Camera-type eye (tissue), 1 donor: ENCODE data around the gene GIPR. TPM values are rescaled to one million over a fixed set of nuclear protein-coding genes. Genes with fewer than 3 reads are reported as not detected.

ENCODE experiments used
- total RNA-seq: library from RNA; depleted of rRNA; stranded (reverse); fragments of >200 nt; gene quantifications from one replicate; pipeline ENCODE4 v1.2.3, GENCODE V29; 2014

Gene GIPR, protein sequence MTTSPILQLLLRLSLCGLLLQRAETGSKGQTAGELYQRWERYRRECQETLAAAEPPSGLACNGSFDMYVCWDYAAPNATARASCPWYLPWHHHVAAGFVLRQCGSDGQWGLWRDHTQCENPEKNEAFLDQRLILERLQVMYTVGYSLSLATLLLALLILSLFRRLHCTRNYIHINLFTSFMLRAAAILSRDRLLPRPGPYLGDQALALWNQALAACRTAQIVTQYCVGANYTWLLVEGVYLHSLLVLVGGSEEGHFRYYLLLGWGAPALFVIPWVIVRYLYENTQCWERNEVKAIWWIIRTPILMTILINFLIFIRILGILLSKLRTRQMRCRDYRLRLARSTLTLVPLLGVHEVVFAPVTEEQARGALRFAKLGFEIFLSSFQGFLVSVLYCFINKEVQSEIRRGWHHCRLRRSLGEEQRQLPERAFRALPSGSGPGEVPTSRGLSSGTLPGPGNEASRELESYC
- total RNA-seq, result 0.11 TPM

DNA sequence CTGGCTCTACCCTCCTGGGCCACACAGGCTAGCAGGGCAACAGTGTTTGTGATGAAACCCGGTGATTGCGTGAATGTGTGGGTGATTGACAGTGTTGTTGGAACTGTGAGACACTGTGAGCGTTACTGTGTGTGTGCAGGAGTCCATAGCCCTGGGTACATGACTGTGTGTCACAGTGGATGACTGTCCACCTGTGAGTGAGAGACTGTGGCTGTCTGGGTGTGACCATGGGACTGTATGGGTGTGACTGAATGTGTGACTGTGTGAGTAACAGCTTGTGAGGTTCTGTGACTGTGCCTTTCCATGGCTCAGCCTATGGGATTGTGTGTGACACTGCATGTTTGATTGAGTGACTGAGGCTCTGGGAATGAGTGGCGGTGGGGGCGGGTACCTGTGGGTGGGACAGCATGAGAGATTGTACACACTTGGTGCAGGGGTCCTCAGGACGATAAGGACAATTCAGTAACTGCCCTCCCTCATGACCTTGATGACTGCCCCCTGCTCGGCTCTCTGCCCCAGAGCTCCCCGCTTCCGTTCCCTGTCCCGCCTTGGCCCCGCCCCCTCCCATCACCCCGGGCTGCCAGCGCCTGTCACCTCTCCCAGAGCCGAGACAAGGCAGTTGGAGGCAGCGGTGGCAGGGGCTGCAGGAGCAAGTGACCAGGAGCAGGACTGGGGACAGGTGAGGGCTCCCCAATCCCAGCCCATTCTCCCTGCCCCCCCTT lies at the start of gene GIPR:
TSS of gene GIPR (plus strand) at position 602 of the 722 bp plus-strand sequence. CDS start 1,300 bp downstream, outside the sequence.

DNA sequence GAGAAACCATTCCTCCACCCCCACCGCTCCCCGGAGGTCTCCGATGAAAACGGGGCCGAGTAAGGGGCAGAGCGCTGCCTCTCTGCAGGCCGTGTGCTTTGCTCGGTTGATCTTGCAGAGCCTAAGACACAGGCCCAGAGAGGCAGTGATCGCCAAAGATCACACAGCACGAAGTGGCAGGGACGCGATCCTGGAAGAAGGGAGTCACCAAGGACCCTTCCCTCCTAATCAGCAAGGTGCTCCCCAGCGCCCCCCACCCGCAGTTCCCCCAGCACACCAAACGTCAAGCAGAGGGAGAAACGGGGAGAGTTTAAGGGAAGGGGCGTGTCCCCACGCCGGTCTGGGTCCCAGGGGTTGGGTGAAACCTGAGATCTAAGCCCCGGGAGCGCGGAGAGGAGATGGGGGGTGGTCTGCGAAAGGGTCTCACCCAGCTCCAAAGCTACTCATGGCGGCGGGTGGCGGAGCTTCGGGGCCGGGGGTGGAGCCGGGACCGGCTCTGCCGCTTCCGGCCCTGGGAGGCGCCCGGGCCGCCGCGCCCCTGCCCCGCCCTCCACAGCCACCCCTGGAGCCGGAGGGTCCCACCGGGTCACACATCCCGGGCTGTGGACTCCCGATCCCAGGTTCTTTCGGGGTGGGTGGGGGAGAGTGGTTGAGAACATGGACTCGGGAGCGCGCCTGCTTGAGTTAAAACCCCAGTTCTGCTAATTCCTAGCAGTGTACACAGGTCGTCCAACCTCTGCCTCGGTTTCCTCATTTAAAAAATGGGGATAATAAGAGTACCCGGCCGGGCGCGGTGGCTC lies 28.9 kb upstream of the GIPR start, which contains the start of gene EML2:
TSS of gene EML2 (minus strand) at position 468 of the 800 bp plus-strand sequence. CDS start at position 447, 21 bp downstream.

DNA sequence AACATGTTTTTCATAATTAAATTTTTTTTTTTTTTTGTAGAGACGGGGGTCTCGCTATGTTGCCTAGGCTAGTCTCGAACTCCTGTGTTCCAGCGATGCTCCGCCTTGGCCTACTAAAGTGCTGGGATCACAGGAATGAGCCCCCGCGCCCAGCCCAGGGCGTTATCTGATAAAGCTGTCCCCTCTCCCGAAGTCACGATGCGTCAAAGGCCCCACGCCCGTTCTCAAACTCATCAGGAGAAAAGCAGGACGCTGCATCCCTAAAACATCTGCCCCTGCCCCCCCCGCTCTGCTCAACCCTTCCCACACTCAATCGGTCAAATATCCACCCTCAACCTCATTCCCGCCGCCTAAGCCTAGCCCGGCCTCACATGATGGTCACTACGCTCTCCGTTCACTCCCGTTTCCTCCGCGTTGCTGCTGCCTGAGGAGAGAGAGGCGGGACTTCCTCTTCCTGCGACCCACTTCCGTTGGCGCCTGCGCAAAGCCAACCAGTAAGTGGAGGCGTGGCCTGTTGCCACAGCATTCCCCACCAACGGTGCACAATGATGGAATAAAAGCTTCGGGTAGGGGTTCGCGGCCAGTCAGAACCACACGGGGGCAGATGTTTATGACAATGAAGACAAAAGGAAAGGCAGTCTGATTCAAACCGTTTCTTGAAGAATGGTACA lies 23.6 kb downstream of the GIPR start, which contains the start of gene SNRPD2:
TSS of gene SNRPD2 (minus strand) at position 438 of the 671 bp plus-strand sequence. CDS start at position 373, 65 bp downstream.

DNA sequence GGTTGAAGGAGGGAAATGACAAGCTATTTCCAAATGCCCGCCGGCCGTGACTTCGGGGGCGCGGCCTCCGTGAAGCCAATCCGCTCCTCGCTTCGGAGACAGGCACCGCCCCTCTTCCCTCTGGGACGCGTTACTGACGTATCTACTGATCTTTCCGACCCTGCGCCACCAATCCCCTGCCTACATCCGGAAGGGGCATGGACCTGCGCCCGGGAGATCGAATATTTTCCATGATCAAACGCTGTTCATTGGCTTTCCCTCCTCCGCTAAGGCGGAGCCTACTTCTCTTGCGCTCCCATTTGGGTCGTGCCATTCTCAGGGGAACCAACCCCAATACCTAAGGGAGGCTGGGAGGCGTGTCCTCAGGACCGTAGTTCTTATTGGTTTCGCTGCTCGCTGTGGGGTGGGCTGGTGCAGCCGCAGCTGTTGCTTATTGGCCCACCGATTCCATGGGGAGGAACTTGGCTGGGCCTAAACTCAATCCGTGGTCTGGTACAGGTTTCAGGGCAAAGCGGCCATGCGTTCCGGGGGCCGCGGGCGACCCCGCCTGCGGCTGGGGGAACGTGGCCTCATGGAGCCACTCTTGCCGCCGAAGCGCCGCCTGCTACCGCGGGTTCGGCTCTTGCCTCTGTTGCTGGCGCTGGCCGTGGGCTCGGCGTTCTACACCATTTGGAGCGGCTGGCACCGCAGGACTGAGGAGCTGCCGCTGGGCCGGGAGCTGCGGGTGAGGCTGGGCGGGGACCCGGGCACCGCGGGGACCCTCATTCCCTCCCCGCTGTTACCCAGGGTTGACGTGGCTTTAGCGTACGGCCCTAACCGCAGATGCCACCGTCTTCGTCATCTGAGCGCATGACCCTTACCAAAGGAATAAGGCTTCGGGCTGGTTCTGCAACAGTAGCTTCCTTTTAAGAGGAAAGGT lies 24.4 kb downstream of the GIPR start, which contains the start of gene QPCTL:
TSS of gene QPCTL (plus strand) at position 480 of the 919 bp plus-strand sequence. CDS start at position 518, 38 bp downstream.

DNA sequence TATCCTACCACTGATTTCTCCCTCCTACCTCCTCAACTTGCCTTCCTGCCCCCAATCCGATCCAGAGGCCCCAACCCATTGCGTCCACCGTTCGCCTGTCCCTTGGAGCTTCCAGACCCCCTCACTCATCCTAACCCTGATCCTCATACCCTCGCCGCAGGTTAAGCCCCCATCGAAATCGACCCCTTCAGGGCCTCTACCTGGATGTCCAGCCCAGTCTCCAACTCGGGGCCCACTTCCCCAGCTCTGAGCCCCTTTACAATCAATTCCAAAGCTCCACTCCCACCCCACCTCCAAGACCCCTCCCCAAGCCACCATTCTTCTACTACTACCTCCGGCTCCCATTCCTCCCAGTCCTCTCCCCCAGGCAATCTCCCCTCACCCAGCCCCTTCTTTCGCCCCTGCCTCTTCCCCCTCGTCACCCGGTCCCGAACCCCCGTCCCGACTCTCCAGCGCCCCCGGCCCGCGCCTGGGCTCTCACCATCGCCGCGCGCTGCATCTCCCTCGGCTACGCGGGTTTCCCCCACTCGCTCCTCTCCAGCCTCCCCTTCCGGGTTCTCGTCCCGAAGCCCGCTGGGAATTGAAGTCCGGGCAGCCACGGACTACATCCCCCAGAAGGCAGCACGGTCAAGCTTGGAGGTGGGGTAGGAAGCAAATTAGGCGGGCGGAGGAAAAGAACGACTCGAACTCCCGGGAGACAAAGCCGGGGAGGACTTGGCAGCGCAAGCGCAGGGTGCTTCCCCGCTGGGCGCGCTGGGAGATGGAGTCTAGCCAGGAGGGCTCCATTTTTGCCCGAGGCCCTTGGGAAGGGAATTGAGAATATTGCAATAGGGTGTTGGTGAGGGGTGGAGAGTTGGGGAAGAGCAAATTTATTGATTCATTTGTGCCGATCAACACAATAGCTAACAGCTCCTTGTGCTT lies 62.6 kb downstream of the GIPR start, which contains the start of gene FBXO46:
TSS of gene FBXO46 (minus strand) at position 529 of the 921 bp plus-strand sequence. CDS start 17,401 bp downstream, outside the sequence.

Other genes with a start within 250 kb of the GIPR start
- 74.1 TPM for gene ERCC1, start 244.3 kb upstream of the GIPR start, total RNA-seq
- 11.5 TPM for gene FOSB, start 200.2 kb upstream of the GIPR start, total RNA-seq
- 29.7 TPM for gene RTN2, start 171.2 kb upstream of the GIPR start, total RNA-seq
- 2.1 TPM for gene PPM1N, start 169.8 kb upstream of the GIPR start, total RNA-seq
- gene VASP, start 160.7 kb upstream of the GIPR start, total RNA-seq, result 35.2 TPM
- 4.4 TPM for gene OPA3, start 83.4 kb upstream of the GIPR start, total RNA-seq
- 0.71 TPM for gene GPR4, start 66.0 kb upstream of the GIPR start, total RNA-seq
- gene EML2, start 28.8 kb upstream of the GIPR start, total RNA-seq, result 17.7 TPM
- 71.1 TPM for gene SNRPD2, start 23.7 kb downstream of the GIPR start, total RNA-seq
- gene QPCTL, start 24.4 kb downstream of the GIPR start, total RNA-seq, result 8.2 TPM
- gene FBXO46, start 62.7 kb downstream of the GIPR start, total RNA-seq, result 12.4 TPM
- not detected for gene MEIOSIN, start 65.2 kb downstream of the GIPR start, total RNA-seq
- gene SIX5, start 101.0 kb downstream of the GIPR start, total RNA-seq, result 14.7 TPM
- gene DMPK, start 114.3 kb downstream of the GIPR start, total RNA-seq, result 61.5 TPM
- gene DMWD, start 124.6 kb downstream of the GIPR start, total RNA-seq, result 49.6 TPM
- gene RSPH6A, start 147.1 kb downstream of the GIPR start, total RNA-seq, result 0.22 TPM
- gene SYMPK, start 194.9 kb downstream of the GIPR start, total RNA-seq, result 49.0 TPM
- gene FOXA3, start 196.1 kb downstream of the GIPR start, total RNA-seq, result not detected
- 39.5 TPM for gene IRF2BP1, start 217.9 kb downstream of the GIPR start, total RNA-seq
- gene MYPOP, start 234.4 kb downstream of the GIPR start, total RNA-seq, result 3.2 TPM
- not detected for gene NANOS2, start 246.6 kb downstream of the GIPR start, total RNA-seq